Natural killer cell (primary cell): ENCODE measurements around the gene TAF4. TPM values are rescaled to one million over a fixed set of nuclear protein-coding genes. Genes with fewer than 3 reads are reported as not detected.
A peak's percentile ranks its signal among the peaks of the same experiment; 100 is the strongest.
"Not testable (repeated sequence)": the region's sequence is repeated elsewhere in the genome, so short reads cannot be mapped to it uniquely, and the experiment has no call there.

Source experiments
- ATAC-seq, 3 donors: fragments of 150-1000 bp in 2 of 3; fragments of 200-7000 bp in 1 of 3; cut with Tn5 transposase; 1 replicate in 1 of 3; 2 replicates in 2 of 3; pipeline ENCODE4 v1.10.0; 2021; ENCODE audit warnings: mild to moderate bottlenecking in 2 of 3, moderate library complexity in 2 of 3
- DNase-seq, 2 donors: peaks; one replicate each; pipeline versions ENCODE4 v3.0.0 to v3.0.0-alpha.2; 2013 to 2021; ENCODE audit warnings: mixed read lengths in 1 of 2
- H3K27ac ChIP-seq: one replicate; pipeline ENCODE4 v1.5.1; 2013; ENCODE audit warnings: mild to moderate bottlenecking, low read length
- H3K27me3 ChIP-seq: one replicate; pipeline ENCODE4 v1.6.1; 2013; ENCODE audit warnings: low read length; ENCODE audit not compliant: control insufficient read depth, insufficient read depth
- H3K36me3 ChIP-seq: one replicate; pipeline ENCODE4 v1.6.1; 2013; ENCODE audit warnings: low read length; ENCODE audit not compliant: control insufficient read depth, insufficient read depth
- H3K4me1 ChIP-seq: one replicate; pipeline ENCODE4 v1.6.1; 2013; ENCODE audit warnings: low read length; ENCODE audit not compliant: control insufficient read depth, insufficient read depth
- H3K4me3 ChIP-seq: one replicate; pipeline ENCODE4 v1.5.1; 2013; ENCODE audit warnings: low read length
- H3K9me3 ChIP-seq: one replicate; pipeline ENCODE4 v1.6.1; 2013; ENCODE audit warnings: low read length; ENCODE audit not compliant: control insufficient read depth, insufficient read depth
- H3K27ac Mint-ChIP-seq, 2 donors: one replicate each; pipeline ENCODE4 v1.8.0; 2022; ENCODE audit warnings: mild to moderate bottlenecking in 2 of 2, mixed read lengths in 2 of 2, moderate library complexity in 1 of 2
- H3K27me3 Mint-ChIP-seq, 2 donors: one replicate each; pipeline ENCODE4 v1.8.0; 2022; ENCODE audit warnings: low read depth in 2 of 2, mixed read lengths in 2 of 2
- H3K36me3 Mint-ChIP-seq: one replicate; pipeline ENCODE4 v1.8.0; 2022; ENCODE audit warnings: mixed read lengths
- H3K4me1 Mint-ChIP-seq, 2 donors: one replicate each; pipeline ENCODE4 v1.8.0; 2022; ENCODE audit warnings: mixed read lengths in 2 of 2
- H3K4me3 Mint-ChIP-seq: one replicate; pipeline ENCODE4 v1.8.0; 2022; ENCODE audit warnings: mild to moderate bottlenecking, moderate library complexity, mixed read lengths
- H3K9me3 Mint-ChIP-seq, 2 donors: one replicate each; pipeline ENCODE4 v1.8.0; 2022; ENCODE audit warnings: mixed read lengths in 2 of 2
- WGBS: methylation state at CpG from one replicate; pipeline ENCODE4 v1.1.7; 2013; ENCODE audit warnings: missing lambda C conversion rate; ENCODE audit not compliant: insufficient coverage; 5-methylcytosine and 5-hydroxymethylcytosine counted together
- intact Hi-C: fragments of 100-400 bp; cut with micrococcal nuclease; formaldehyde crosslinking; loops from one replicate; pipeline ENCODE4 v1.14.2; 2022
- total RNA-seq, 4 donors: library from RNA; stranded (reverse); fragments of 120-200 nt in 1 of 4; gene quantifications; one replicate each; pipeline versions ENCODE4 v1.2.3 to v1.2.4, GENCODE V29; 2013 to 2022
- TF ChIP-seq, protein P1 (sequence below): fragments of 200-600 bp; IDR thresholded peaks from one replicate; pipeline ENCODE4 v1.8.0; 2022; ENCODE audit warnings: antibody characterized with exemption

TAF4 gene
- total RNA-seq, 3 donors from 2014 or later (not counting 1 experiment from before 2014, with no cell fraction given) = 30.0 to 35.1 (median 30.3) TPM

DNA sequence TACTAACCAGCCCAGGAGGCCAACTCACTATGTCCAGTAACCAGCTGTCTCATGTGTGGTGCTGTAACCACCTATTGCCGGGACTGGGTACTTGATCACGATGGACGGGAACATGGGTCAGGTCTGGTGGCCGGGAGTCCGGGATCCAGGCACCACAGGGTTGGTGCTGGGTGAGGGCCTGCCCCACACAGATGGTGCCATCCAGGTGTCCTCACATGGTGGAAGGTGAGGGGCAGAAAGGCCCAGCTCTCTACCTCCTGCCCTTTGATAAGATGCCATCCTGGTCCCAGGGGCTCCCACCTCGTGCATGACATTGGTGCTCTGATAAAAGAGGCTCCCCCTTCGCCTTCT, 116.3 kb downstream of the TAF4 start:
- peaks cover 0 to under 1% of the 10 kb centered on the region in 2 donors for H3K4me1 Mint-ChIP-seq
- 95% methylated on average over 7 of the region's 7 CpGs for WGBS
- Histone ChIP-seq H3K27ac (no peak overlapping the region), H3K27me3 (no peaks in the 10 kb centered on the region), H3K4me3 (no peak overlapping the region), H3K9me3 (no peaks in the 10 kb centered on the region), H3K36me3 (no peaks in the 10 kb centered on the region), H3K4me1 (no peaks in the 10 kb centered on the region)
- H3K9me3 Mint-ChIP-seq = no peaks in the 10 kb centered on the region
- DNase-seq (no peak), ATAC-seq (peak in 1 of 3 donors; percentile 27)
- H3K27me3 Mint-ChIP-seq = peaks cover 2 to 3% of the 10 kb centered on the region in 2 donors
- TF ChIP-seq, protein P1, sequence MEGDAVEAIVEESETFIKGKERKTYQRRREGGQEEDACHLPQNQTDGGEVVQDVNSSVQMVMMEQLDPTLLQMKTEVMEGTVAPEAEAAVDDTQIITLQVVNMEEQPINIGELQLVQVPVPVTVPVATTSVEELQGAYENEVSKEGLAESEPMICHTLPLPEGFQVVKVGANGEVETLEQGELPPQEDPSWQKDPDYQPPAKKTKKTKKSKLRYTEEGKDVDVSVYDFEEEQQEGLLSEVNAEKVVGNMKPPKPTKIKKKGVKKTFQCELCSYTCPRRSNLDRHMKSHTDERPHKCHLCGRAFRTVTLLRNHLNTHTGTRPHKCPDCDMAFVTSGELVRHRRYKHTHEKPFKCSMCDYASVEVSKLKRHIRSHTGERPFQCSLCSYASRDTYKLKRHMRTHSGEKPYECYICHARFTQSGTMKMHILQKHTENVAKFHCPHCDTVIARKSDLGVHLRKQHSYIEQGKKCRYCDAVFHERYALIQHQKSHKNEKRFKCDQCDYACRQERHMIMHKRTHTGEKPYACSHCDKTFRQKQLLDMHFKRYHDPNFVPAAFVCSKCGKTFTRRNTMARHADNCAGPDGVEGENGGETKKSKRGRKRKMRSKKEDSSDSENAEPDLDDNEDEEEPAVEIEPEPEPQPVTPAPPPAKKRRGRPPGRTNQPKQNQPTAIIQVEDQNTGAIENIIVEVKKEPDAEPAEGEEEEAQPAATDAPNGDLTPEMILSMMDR = no peak
- H3K36me3 Mint-ChIP-seq = no peaks in the 10 kb centered on the region
- H3K4me3 Mint-ChIP-seq = no peak overlapping the region
- intact Hi-C loops = no loop called here
- no peak overlapping the region for H3K27ac Mint-ChIP-seq

DNA sequence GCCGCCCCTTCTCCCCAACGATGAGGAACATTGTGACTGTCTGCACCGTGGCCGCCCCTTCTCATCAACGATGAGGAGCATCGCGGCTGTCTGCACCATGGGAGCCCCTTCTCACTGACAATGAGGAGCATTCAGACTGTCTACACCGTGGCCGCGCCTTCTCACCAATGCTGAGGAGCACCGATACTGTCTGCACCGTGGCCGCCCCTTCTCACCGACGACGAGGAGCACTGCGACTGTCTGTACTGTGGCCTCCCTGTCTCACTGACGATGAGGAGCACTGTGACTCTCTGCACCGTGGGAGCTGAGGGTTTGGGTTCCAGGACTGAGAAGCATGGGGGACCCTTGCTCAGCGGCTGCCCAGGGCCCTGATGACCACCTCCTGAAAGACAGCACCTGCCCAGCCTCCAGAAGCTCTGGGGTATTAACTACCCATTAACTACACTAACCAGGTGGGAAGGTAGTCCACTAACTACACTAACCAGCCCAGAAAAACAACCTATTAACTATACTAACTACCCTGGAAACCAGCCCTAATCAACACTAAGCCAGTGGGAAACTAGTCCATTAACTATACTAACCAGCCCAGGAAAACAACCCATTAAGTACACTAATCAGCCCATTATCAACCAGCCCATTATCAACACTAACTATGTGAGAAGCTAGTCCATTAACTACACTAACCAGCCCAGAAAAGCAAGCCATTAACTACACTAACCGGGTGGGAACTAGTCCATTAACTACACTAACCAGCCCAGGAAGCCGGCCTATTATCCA, 116.9 kb downstream of the TAF4 start:
- peaks cover 0 to 3% of the 10 kb centered on the region in 2 donors for H3K27me3 Mint-ChIP-seq
- TF ChIP-seq, protein P1 = no peak
- no peaks in the 10 kb centered on the region for H3K36me3 Mint-ChIP-seq
- DNase-seq (no peak), ATAC-seq (no peak)
- intact Hi-C loops = no loop called here
- H3K4me3 Mint-ChIP-seq = no peak overlapping the region
- Histone ChIP-seq H3K36me3 (no peaks in the 10 kb centered on the region), H3K9me3 (no peaks in the 10 kb centered on the region), H3K4me3 (no peak overlapping the region), H3K27me3 (no peaks in the 10 kb centered on the region), H3K4me1 (no peaks in the 10 kb centered on the region), H3K27ac (no peak overlapping the region)
- H3K9me3 Mint-ChIP-seq = no peaks in the 10 kb centered on the region
- H3K27ac Mint-ChIP-seq = no peak overlapping the region
- H3K4me1 Mint-ChIP-seq = no peaks in the 10 kb centered on the region
- WGBS = 93% methylated on average over 22 of the region's 22 CpGs

DNA sequence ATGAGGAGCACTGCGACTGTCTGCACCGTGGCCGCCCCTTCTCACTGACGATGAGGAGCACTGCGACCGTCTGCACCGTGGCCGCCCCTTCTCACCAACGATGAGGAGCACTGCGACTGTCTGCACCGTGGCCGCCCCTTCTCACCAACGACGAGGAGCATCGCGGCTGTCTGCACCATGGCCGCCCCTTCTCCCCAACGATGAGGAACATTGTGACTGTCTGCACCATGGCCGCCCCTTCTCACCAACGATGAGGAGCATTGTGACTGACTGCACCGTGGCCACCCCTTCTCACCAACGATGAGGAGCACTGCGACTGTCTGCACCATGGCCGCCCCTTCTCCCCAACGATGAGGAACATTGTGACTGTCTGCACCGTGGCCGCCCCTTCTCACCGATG, 117.6 kb downstream of the TAF4 start:
- H3K27me3 Mint-ChIP-seq, H3K36me3 Mint-ChIP-seq, H3K4me3 ChIP-seq, H3K4me1 ChIP-seq, H3K9me3 ChIP-seq, H3K27ac Mint-ChIP-seq, H3K9me3 Mint-ChIP-seq, H3K36me3 ChIP-seq, H3K4me1 Mint-ChIP-seq, H3K4me3 Mint-ChIP-seq, intact Hi-C loops, H3K27ac ChIP-seq, H3K27me3 ChIP-seq, ATAC-seq, DNase-seq: not testable (repeated sequence)
- WGBS = 82% methylated on average over 25 of the region's 28 CpGs

- DNase-seq, H3K4me1 ChIP-seq, H3K4me3 ChIP-seq, H3K27ac ChIP-seq, H3K4me3 Mint-ChIP-seq, H3K9me3 Mint-ChIP-seq, ATAC-seq, H3K27ac Mint-ChIP-seq, H3K9me3 ChIP-seq, H3K27me3 ChIP-seq, intact Hi-C loops, H3K36me3 ChIP-seq, H3K27me3 Mint-ChIP-seq, H3K36me3 Mint-ChIP-seq, H3K4me1 Mint-ChIP-seq: not testable (repeated sequence)
- WGBS = 93% methylated on average over 12 of the region's 29 CpGs
Measured at GRCh38 chr20:61945495-61945894, 120.2 kb downstream of the TAF4 start.

- 85% methylated on average over 9 of the region's 34 CpGs for WGBS
- H3K27me3 ChIP-seq, H3K27me3 Mint-ChIP-seq, H3K27ac ChIP-seq, H3K9me3 ChIP-seq, H3K9me3 Mint-ChIP-seq, DNase-seq, H3K4me1 ChIP-seq, ATAC-seq, H3K36me3 Mint-ChIP-seq, H3K4me3 ChIP-seq, H3K27ac Mint-ChIP-seq, H3K4me3 Mint-ChIP-seq, H3K36me3 ChIP-seq, intact Hi-C loops, H3K4me1 Mint-ChIP-seq: not testable (repeated sequence)
Measured at GRCh38 chr20:61944967-61945366, 120.7 kb downstream of the TAF4 start.
